ENCODE data around the gene TSTD2. TPM values are rescaled to one million over a fixed set of nuclear protein-coding genes. Genes with fewer than 3 reads are reported as not detected.

TSTD2 gene
- total RNA-seq, 4 donors from 2014 or later: 11.6 to 19.9 (median 14.5) TPM

- DNase-seq (no peak), ATAC-seq (no peak)
- Histone ChIP-seq H3K27ac (peak overlapping the region; percentile 79 to 95 (median 88)), H3K4me1 (peaks cover 25 to 50% of the 10 kb centered on the region in 2 donors), H3K36me3 (peaks cover 0 to 13% of the 10 kb centered on the region in 2 donors), H3K9me3 (no peaks in the 10 kb centered on the region), H3K4me3 (peak overlapping the region in 1 of 4 donors; percentile 5), H3K27me3 (no peaks in the 10 kb centered on the region)
- TF ChIP-seq POLR2A (IDR thresholded peaks at IDR 0.05): no peak
- in situ Hi-C loops (cut with MboI; ENCODE audit: low sequenced_read_pairs in 4 of 4): no loop called here
- intact Hi-C loops (cut with DNase I; ENCODE audit: low total_unique reads): loop anchor here (2.0 to 5.0 kb wide), 4 partner anchors 30 to 336 kb away; partner anchors contain the start of gene TMOD1
Measured at GRCh38 chr9:97558701-97559101, 74.5 kb downstream of the TSTD2 start.

- peak; percentile 5 to 52 for TF ChIP-seq POLR2A (IDR thresholded peaks at IDR 0.05)
- no peak for TF ChIP-seq CTCF (IDR thresholded peaks at IDR 0.05 in 4 of 5, conservative IDR thresholded peaks at IDR 0.05 in 1 of 5)
- H3K27ac ChIP-seq: peak overlapping the region; percentile 79 to 95 (median 88)
- H3K36me3 ChIP-seq: peaks cover 0 to 24% of the 10 kb centered on the region in 2 donors
- H3K4me1 ChIP-seq: peaks cover 25 to 42% of the 10 kb centered on the region in 2 donors
- H3K9me3 ChIP-seq: no peaks in the 10 kb centered on the region
- DNase-seq: peak; percentile 86 to 93
- H3K27me3 ChIP-seq: no peaks in the 10 kb centered on the region
- intact Hi-C loops (cut with DNase I; ENCODE audit: low total_unique reads) (loop anchor here (2.0 to 5.0 kb wide), 4 partner anchors 29 to 335 kb away; partner anchors contain the start of gene TMOD1), in situ Hi-C loops (cut with MboI; ENCODE audit: low sequenced_read_pairs in 4 of 4) (no loop called here)
- peak; percentile 82 to 84 for ATAC-seq
- no peak overlapping the region for H3K4me3 ChIP-seq
Measured at GRCh38 chr9:97557606-97558095, 75.5 kb downstream of the TSTD2 start.

- intact Hi-C loops (cut with DNase I; ENCODE audit: low total_unique reads) (loop anchor here (5.0 kb wide), 3 partner anchors 35 to 335 kb away; partner anchors contain the start of gene TMOD1), in situ Hi-C loops (cut with MboI; ENCODE audit: low sequenced_read_pairs in 4 of 4) (no loop called here)
- peak in 1 of 2 donors; percentile 22 for ATAC-seq
- no peak overlapping the region for H3K4me3 ChIP-seq
- H3K27me3 ChIP-seq: no peaks in the 10 kb centered on the region
- peak in 1 of 2 donors; percentile 73 for DNase-seq
- TF ChIP-seq POLR2A (IDR thresholded peaks at IDR 0.05): no peak
- TF ChIP-seq CTCF (IDR thresholded peaks at IDR 0.05 in 4 of 5, conservative IDR thresholded peaks at IDR 0.05 in 1 of 5): no peak
- peaks cover 25 to 42% of the 10 kb centered on the region in 2 donors for H3K4me1 ChIP-seq
- peaks cover 0 to 24% of the 10 kb centered on the region in 2 donors for H3K36me3 ChIP-seq
- H3K27ac ChIP-seq: peak overlapping the region; percentile 79 to 95 (median 88)
- no peaks in the 10 kb centered on the region for H3K9me3 ChIP-seq
Measured at GRCh38 chr9:97556721-97557605, 76.2 kb downstream of the TSTD2 start.

- intact Hi-C loops (cut with DNase I; ENCODE audit: low total_unique reads) (loop anchor here (5.0 kb wide), 3 partner anchors 36 to 334 kb away; partner anchors contain the start of gene TMOD1), in situ Hi-C loops (cut with MboI; ENCODE audit: low sequenced_read_pairs in 4 of 4) (no loop called here)
- no peak for TF ChIP-seq POLR2A (IDR thresholded peaks at IDR 0.05)
- TF ChIP-seq CTCF (IDR thresholded peaks at IDR 0.05 in 4 of 5, conservative IDR thresholded peaks at IDR 0.05 in 1 of 5): no peak
- H3K4me1 ChIP-seq: peaks cover 25 to 41% of the 10 kb centered on the region in 2 donors
- no peaks in the 10 kb centered on the region for H3K27me3 ChIP-seq
- peak overlapping the region; percentile 79 to 95 (median 88) for H3K27ac ChIP-seq
- peak in 1 of 2 donors; percentile 21 for DNase-seq
- no peak for ATAC-seq
- H3K36me3 ChIP-seq: peaks cover 0 to 24% of the 10 kb centered on the region in 2 donors
- no peaks in the 10 kb centered on the region for H3K9me3 ChIP-seq
- no peak overlapping the region for H3K4me3 ChIP-seq
Measured at GRCh38 chr9:97556036-97556720, 77.0 kb downstream of the TSTD2 start.
